K562 treated with DMSO at 1 percent for 12 hours (cell line): ENCODE data around the gene ATF6B. TPM values are rescaled to one million over a fixed set of nuclear protein-coding genes. Genes with fewer than 3 reads are reported as not detected.

Source experiments
- total RNA-seq: library from RNA; unstranded; fragments of 300-600 nt; gene quantifications from 2 replicates; pipeline ENCODE4 v1.2.3, GENCODE V29; 2022; ENCODE audit not compliant: insufficient read depth

ATF6B gene
- 63.5 and 117 TPM in 2 replicates for total RNA-seq

DNA sequence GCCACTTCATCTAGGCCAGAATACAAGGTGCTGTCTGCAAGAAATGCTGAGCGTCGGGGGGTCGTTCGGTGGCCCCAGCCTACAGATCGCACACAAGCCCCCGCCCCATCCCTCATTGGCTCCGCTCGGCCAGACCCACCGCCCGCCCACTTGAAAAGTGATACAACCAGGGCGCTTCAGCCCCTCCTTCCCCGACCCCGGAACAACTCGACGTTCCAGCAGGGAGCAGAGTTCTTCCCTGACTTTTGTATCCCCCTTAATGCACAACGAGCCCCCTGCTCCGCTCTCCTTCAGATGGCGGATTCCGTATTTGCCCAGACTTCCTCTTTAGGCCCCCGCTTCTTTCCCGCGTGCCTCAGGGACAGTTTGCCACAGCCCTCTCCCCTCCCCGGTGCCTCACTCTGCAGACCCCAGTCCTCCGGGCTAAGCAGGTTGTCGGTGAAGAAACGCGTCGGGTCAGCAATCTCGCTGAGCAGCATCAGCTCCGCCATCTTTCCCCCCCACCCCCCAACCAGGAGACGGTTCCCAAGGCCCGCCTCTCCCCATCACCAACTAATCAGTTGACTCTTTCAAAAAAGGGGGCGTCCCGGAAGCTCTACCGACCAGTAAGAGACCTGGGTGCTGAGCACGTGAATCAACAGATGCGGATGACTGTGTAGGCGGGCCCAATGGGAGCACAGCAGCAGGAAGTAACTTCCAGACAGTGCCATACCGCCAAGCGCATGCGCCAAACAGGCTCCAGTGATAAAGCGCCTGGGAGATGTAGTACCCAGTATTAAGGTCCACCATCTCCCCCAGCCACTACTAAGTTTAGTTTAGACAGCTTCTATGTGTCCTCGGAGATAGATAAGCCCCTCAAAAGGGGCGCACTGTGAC, at the start of gene ATF6B:
Gene ATF6B, minus strand, starts transcription at position 530 of the 876 bp plus-strand sequence. Its CDS starts 39 bp downstream, at position 491.

DNA sequence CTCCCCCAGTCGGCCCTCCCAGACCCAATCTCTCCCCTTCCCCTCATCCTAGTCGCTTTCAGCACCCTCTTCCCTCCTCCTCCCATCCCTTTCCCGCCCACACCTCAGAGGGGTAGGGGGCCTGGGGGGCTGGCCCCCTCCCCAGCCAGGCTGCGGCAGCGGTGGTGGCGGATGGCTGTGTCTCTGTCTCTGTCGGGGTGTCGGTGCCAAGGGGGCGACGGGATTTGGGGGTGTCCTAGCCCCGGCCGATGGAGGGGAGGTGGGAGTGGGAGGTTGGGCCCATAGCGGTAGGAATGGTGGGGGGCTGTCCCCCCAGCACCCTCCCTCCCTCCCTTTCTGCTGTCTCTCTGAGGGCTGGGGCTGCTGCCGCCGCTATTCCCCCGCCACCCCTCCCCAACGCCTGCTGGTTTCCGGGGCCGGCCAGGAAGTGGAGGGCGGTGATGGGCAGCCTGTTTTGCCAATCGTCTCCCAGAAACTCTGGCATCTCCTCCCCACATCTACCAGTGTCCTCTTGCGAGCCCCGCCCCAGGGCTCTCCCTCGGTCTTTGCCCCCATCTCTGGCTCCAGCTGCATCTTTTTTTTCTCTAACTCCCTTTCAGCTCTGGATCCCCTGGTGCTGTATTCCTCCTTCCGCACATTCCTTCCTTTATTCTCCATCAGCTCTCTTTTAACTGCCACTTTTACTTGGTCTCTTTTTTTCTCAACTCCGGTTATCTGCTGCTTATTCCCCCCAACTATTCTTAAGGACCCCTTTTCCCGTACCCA, 47.8 kb upstream of the ATF6B start, which contains the start of gene AGPAT1:
Gene AGPAT1, minus strand, starts transcription at position 374 of the 765 bp plus-strand sequence. CDS start 4,588 bp downstream, outside the sequence.

DNA sequence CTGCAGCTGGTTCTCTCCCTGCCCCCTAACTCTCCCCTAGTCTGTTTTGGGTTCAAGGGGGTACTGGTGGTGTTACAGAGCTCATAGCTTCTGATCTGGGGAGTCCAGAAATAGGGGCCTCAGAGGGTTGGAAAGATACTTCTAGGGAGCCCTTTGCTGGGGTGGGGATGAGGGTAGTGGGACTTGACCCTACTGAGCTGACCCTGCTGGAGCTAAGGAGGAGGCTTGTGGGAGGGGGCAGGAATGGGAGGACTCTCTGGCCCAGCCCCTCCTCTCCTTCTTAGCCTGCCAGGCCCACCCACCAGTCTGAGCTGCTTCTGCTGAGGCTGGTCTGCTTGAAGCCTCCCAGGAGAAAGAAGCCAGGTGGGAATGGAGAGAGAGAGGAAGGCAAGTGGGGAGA, 36.2 kb upstream of the ATF6B start, which contains the start of gene EGFL8:
Gene EGFL8, plus strand, starts transcription at position 301 of the 400 bp plus-strand sequence. CDS start 1,571 bp downstream, outside the sequence.

DNA sequence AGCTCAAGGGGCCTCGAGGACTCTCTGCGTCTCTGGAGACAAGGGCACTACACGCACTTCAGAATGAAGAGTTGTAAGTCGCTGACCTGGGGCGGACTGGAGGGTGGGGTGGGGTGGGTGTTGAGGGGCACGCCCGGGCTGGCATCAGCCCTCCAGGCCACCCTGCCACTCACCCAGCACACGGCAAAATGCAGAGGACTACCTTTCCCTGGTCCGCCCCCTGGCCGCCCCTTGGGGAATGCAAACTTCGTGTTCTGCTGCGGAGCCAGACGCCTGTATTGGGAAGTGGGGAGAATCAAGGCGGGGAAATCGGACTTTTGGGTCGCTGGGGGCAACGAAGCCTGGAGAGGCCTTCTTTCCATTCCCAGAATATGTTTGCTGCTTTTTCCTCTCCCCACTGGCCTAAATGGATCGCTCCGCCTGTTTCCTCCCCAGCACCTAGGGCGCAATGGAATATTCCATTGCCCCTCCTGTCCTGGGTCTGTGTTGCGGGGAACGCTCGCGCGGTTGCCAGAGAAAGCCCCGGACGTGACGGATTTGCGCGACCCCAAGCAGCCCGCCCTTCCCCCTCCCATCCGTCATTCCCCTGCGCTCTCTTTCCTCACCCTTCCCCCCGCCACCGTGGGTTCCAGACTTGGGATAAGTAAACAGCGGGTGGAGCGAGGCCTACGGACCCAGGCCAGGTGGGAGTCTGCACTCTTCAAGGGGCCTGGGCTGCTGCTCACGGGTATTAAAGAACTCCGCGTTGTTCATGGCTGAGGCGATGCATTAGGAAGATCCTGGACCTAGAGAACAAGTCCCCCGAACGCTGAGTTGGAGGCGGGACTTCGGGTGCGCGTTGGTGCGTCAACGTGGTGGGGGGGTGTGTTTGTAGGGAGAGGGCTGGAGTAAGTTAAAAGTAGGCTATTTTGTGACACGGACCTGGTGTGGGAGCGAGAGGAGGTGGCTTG, 25.8 kb upstream of the ATF6B start, which contains the start of gene PPT2:
Gene PPT2, plus strand, starts transcription at position 578 of the 950 bp plus-strand sequence. CDS start 454 bp downstream, outside the sequence.

DNA sequence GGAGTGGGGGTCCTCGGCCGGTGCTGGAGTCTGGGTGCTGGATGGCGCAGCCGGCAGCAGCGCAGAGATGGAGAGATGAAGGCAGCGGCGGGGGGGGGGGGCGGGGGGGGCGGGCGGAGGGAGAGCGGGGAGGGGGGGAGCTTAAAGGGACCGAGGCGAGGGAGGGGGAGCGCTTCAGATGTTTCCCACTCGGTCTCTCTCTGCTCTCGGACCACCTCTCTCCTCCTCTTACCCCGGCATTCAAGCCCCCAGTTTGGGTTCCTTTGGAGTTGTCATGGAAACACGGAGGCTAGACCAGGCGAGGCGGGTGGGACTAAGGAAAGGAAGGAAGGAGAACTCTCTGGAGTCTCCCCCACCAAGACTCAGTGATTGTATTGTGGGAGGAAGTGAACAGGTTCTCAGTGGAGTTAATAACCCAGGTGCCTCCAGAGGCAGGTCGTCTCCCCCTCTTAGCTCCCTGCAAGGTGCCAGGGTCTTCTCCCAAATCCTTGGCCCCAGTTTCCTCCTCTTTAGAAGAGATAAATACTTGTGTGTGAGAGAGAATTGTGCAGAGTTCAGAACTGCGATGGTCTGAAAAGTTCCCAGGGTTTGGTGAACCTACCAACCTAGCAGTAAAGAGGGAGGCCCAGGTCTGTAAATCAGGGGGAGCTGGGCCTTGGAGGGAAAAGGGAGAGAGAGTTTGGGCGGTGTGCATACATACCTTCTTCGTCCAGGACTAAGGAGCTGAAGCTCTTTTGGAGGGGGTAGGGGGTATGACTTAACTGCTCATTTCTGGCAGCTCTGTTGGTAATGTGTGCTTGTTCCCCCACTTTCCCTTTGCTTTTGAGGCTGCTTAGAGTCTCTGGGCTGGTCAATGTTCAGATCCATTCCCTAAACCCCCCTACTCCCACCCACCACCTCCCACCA, 24.1 kb upstream of the ATF6B start, which contains the start of gene PRRT1:
Gene PRRT1, minus strand, starts transcription at position 77 of the 906 bp plus-strand sequence. CDS start 112 bp downstream, outside the sequence.

DNA sequence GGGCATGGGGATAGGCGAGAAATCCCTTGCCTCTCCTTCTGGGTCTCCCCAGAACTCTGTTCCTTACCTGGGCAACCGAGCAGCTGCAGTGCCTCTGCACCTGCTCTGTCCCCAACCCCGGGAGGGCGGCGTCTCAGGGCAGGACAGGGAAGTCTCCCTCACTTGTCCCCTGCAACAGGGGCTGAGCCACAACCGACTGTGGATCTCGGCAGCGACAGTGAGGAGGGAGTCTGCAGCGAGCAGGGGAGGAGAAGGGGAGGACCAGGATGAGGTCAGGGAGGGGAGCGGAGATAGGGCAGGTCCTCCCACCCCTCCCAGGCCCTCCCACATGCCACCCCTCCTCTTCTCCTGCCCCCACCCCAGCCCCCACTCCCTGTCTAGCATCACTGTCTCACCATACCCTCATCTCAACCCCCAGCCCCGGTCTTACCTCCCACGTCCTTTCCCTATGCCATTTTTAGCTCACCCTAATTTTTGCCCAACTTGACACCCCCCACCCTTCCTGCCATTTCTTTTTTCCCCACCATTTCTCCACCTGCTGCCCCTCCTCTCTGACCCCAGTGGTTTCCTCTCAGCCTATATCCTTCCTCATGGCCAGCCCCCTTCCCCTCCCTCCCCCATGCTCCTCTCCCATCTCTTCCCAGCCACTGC, 18.8 kb downstream of the ATF6B start, which contains the start of gene TNXB:
Gene TNXB, minus strand, starts transcription at position 225 of the 651 bp plus-strand sequence. CDS start 11,140 bp downstream, outside the sequence.

Other genes starting within 250 kb of the ATF6B start
- 9.6 and 13.1 TPM in 2 replicates for gene SLC44A4, start 249.2 kb downstream of the ATF6B start, total RNA-seq
- gene EHMT2, start 230.5 kb downstream of the ATF6B start, total RNA-seq, result 62.9 and 90.8 TPM in 2 replicates
- gene ZBTB12, start 226.2 kb downstream of the ATF6B start, total RNA-seq, result 3.8 and 4.7 TPM in 2 replicates
- 8.2 and 11.3 TPM in 2 replicates for gene C2, start 200.5 kb downstream of the ATF6B start, total RNA-seq
- 1.1 TPM in 1 of 2 replicates, not detected in the other for gene CFB, start 182.2 kb downstream of the ATF6B start, total RNA-seq
- gene NELFE, start 169.3 kb downstream of the ATF6B start, total RNA-seq, result 77.2 and 101 TPM in 2 replicates
- 52.5 and 70.7 TPM in 2 replicates for gene SKIC2, start 169.1 kb downstream of the ATF6B start, total RNA-seq
- 16.1 and 31.2 TPM in 2 replicates for gene DXO, start 156.1 kb downstream of the ATF6B start, total RNA-seq
- 1.9 and 6.4 TPM in 2 replicates for gene C4A, start 146.2 kb downstream of the ATF6B start, total RNA-seq
- 3.6 and 5.9 TPM in 2 replicates for gene C4B, start 113.5 kb downstream of the ATF6B start, total RNA-seq
- 0.72 TPM in 1 of 2 replicates, not detected in the other for gene CYP21A2, start 89.8 kb downstream of the ATF6B start, total RNA-seq
- 19.3 and 23.3 TPM in 2 replicates for gene TNXB, start 18.9 kb downstream of the ATF6B start, total RNA-seq
- gene FKBPL, start 2.0 kb upstream of the ATF6B start, total RNA-seq, result 21.4 and 31.3 TPM in 2 replicates
- 3.4 and 11.2 TPM in 2 replicates for gene PRRT1, start 23.7 kb upstream of the ATF6B start, total RNA-seq
- 31.6 and 41.3 TPM in 2 replicates for gene PPT2, start 25.9 kb upstream of the ATF6B start, total RNA-seq
- 9.4 and 17.1 TPM in 2 replicates for gene EGFL8, start 36.3 kb upstream of the ATF6B start, total RNA-seq
- 99.4 and 156 TPM in 2 replicates for gene AGPAT1, start 47.8 kb upstream of the ATF6B start, total RNA-seq
- 263 and 302 TPM in 2 replicates for gene RNF5, start 50.2 kb upstream of the ATF6B start, total RNA-seq
- 5.5 and 8.8 TPM in 2 replicates for gene AGER, start 56.0 kb upstream of the ATF6B start, total RNA-seq
- 28.1 and 63.5 TPM in 2 replicates for gene PBX2, start 62.0 kb upstream of the ATF6B start, total RNA-seq
- gene GPSM3, start 64.4 kb upstream of the ATF6B start, total RNA-seq, result 48.7 and 51.1 TPM in 2 replicates
- 2.4 and 3.7 TPM in 2 replicates for gene NOTCH4, start 95.8 kb upstream of the ATF6B start, total RNA-seq
- not detected in 2 replicates for gene TSBP1, start 243.7 kb upstream of the ATF6B start, total RNA-seq